ENCODE data around the gene KRT2. TPM values are rescaled to one million over a fixed set of nuclear protein-coding genes. Genes with fewer than 3 reads are reported as not detected.

Gene KRT2
- total and polyA plus RNA-seq, 2 experiments from 2014 or later: not detected

DNA sequence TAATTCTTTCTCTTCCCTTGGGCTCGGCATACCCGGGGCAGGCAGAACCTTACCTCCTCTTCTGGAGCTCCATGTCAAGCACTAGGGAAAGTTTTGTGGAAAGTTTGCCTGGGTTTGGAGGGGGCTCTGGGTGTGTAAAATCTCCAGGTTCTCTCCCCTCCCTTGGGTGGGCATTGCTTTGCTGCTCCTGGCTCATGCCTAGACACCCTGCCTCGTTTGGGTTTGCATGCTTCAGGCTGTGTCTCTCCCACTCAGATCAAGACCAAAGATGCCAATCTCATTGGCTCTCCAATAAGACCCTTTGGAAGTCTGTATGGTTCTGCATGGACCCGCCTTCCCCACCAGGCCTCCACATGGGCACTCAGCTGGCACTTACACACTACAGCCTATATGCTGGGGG, 6.2 kb upstream of the KRT2 start:
- no peaks in the 10 kb centered on the region for H3K9me3 ChIP-seq (ENCODE audit: low read depth)
- no peaks in the 10 kb centered on the region for H3K36me3 ChIP-seq (replicated peaks; ENCODE audit: insufficient read depth, low read depth)
- no peak for DNase-seq (ENCODE audit: low spot score)
- H3K4me2 ChIP-seq: no peak overlapping the region
- H3K9me2 ChIP-seq (replicated peaks; ENCODE audit: insufficient read depth): no peaks in the 10 kb centered on the region
- no peaks in the 10 kb centered on the region for H3K4me1 ChIP-seq (ENCODE audit: insufficient read depth)
- H4K20me1 ChIP-seq (ENCODE audit: insufficient read depth, poor library complexity, severe bottlenecking): no peaks in the 10 kb centered on the region
- H3K27me3 ChIP-seq: peaks cover 27% of the 10 kb centered on the region
- TF ChIP-seq, protein P1, sequence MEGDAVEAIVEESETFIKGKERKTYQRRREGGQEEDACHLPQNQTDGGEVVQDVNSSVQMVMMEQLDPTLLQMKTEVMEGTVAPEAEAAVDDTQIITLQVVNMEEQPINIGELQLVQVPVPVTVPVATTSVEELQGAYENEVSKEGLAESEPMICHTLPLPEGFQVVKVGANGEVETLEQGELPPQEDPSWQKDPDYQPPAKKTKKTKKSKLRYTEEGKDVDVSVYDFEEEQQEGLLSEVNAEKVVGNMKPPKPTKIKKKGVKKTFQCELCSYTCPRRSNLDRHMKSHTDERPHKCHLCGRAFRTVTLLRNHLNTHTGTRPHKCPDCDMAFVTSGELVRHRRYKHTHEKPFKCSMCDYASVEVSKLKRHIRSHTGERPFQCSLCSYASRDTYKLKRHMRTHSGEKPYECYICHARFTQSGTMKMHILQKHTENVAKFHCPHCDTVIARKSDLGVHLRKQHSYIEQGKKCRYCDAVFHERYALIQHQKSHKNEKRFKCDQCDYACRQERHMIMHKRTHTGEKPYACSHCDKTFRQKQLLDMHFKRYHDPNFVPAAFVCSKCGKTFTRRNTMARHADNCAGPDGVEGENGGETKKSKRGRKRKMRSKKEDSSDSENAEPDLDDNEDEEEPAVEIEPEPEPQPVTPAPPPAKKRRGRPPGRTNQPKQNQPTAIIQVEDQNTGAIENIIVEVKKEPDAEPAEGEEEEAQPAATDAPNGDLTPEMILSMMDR (IDR thresholded peaks at IDR 0.05; ENCODE audit: poor library complexity): no peak
- TF ChIP-seq EZH2phosphoT487 (IDR thresholded peaks at IDR 0.05; ENCODE audit: low read depth, severe bottlenecking, unreplicated experiment) (no peak), EZH2 (IDR thresholded peaks at IDR 0.05; ENCODE audit: borderline replicate concordance) (no peak)
- no peak overlapping the region for H3K27ac ChIP-seq
- no peaks in the 10 kb centered on the region for H3K79me2 ChIP-seq
- no peak overlapping the region for H3K4me3 ChIP-seq
- 89% methylated on average over 4 of the region's 4 CpGs for WGBS (ENCODE audit: low lambda C conversion rate, missing lambda C conversion rate)
- no peak overlapping the region for H2AFZ ChIP-seq

DNA sequence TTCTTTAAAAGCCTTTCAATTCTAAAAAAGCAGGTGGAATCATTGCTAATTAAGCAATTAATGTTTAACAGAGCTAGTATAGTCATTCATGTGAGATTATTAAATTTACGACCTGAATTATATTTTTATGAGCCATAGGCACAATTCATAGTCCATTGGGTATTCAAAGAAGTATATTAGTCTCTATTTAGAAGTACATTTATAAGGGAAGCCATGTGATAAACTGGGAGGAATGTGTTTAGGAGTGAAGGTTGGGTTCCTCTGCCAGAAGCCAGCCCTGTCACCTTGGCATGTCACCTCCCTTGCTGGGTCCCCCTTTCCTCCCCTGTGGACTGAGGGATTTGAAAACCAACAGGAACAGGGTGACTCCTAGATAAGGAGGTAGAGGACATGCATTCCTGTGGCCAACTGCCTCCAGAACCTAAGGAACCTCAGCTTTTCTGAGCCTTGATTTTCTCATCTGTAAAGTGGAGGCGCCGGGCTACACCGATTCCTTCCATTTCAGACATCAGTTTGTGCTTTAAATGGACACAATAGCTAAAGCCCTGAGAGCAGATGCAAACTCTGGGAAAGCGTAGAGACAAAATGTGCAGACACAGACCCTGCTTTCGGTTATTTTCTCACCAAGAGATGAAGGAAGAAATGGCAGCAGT, 5.4 kb upstream of the KRT2 start:
- peaks cover 27% of the 10 kb centered on the region for H3K27me3 ChIP-seq
- H3K4me2 ChIP-seq: no peak overlapping the region
- TF ChIP-seq EZH2 (IDR thresholded peaks at IDR 0.05; ENCODE audit: borderline replicate concordance): no peak
- TF ChIP-seq, protein P1 (IDR thresholded peaks at IDR 0.05; ENCODE audit: poor library complexity): no peak
- TF ChIP-seq EZH2phosphoT487 (IDR thresholded peaks at IDR 0.05; ENCODE audit: low read depth, severe bottlenecking, unreplicated experiment): no peak
- H3K4me1 ChIP-seq (ENCODE audit: insufficient read depth): no peaks in the 10 kb centered on the region
- H2AFZ ChIP-seq: no peak overlapping the region
- no peak overlapping the region for H3K4me3 ChIP-seq
- no peak overlapping the region for H3K27ac ChIP-seq
- no peaks in the 10 kb centered on the region for H3K79me2 ChIP-seq
- no peaks in the 10 kb centered on the region for H3K36me3 ChIP-seq (replicated peaks; ENCODE audit: insufficient read depth, low read depth)
- no peak for DNase-seq (ENCODE audit: low spot score)
- H4K20me1 ChIP-seq (ENCODE audit: insufficient read depth, poor library complexity, severe bottlenecking): no peaks in the 10 kb centered on the region
- H3K9me3 ChIP-seq (ENCODE audit: low read depth): no peaks in the 10 kb centered on the region
- WGBS (ENCODE audit: low lambda C conversion rate, missing lambda C conversion rate): 93% methylated on average over 6 of the region's 6 CpGs
- no peaks in the 10 kb centered on the region for H3K9me2 ChIP-seq (replicated peaks; ENCODE audit: insufficient read depth)

- H3K9me3 ChIP-seq (ENCODE audit: low read depth): no peaks in the 10 kb centered on the region
- no peaks in the 10 kb centered on the region for H4K20me1 ChIP-seq (ENCODE audit: insufficient read depth, poor library complexity, severe bottlenecking)
- H3K79me2 ChIP-seq: no peaks in the 10 kb centered on the region
- no peak overlapping the region for H3K4me2 ChIP-seq
- H2AFZ ChIP-seq: no peak overlapping the region
- DNase-seq (ENCODE audit: low spot score): no peak
- H3K4me3 ChIP-seq: no peak overlapping the region
- 86% methylated on average over 4 of the region's 4 CpGs for WGBS (ENCODE audit: low lambda C conversion rate, missing lambda C conversion rate)
- no peaks in the 10 kb centered on the region for H3K9me2 ChIP-seq (replicated peaks; ENCODE audit: insufficient read depth)
- H3K4me1 ChIP-seq (ENCODE audit: insufficient read depth): no peaks in the 10 kb centered on the region
- peaks cover 27% of the 10 kb centered on the region for H3K27me3 ChIP-seq
- TF ChIP-seq EZH2 (IDR thresholded peaks at IDR 0.05; ENCODE audit: borderline replicate concordance): no peak
- no peaks in the 10 kb centered on the region for H3K36me3 ChIP-seq (replicated peaks; ENCODE audit: insufficient read depth, low read depth)
- H3K27ac ChIP-seq: no peak overlapping the region
Measured at GRCh38 chr12:52656616-52657015, 4.6 kb upstream of the KRT2 start.

DNA sequence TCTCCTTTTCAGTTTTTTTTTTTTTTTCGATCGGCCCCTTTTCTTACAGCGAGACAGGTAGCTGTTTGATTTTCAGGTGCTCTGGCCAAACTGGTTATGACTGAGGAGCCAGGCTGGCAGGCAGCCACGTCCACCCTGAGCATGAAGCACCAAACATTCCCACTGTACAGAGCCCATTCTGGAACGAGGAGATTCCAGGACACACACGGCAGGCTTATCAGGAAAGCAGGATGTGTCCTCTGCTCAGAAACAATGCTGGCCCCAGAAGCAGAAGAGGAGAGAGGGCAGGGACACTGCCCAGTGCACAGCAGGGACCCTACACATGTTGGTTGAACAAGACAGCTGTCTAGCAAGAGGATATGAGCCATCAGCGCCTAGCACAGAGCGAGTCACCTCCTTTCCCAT, 3.7 kb upstream of the KRT2 start:
- TF ChIP-seq EZH2phosphoT487 (IDR thresholded peaks at IDR 0.05; ENCODE audit: low read depth, severe bottlenecking, unreplicated experiment) (no peak), EZH2 (IDR thresholded peaks at IDR 0.05; ENCODE audit: borderline replicate concordance) (no peak)
- TF ChIP-seq, protein P1 (IDR thresholded peaks at IDR 0.05; ENCODE audit: poor library complexity): no peak
- Histone ChIP-seq H4K20me1 (ENCODE audit: insufficient read depth, poor library complexity, severe bottlenecking) (no peaks in the 10 kb centered on the region), H3K4me2 (no peak overlapping the region), H3K27ac (no peak overlapping the region), H3K9me2 (replicated peaks; ENCODE audit: insufficient read depth) (no peaks in the 10 kb centered on the region), H3K27me3 (peaks cover 27% of the 10 kb centered on the region), H3K9me3 (ENCODE audit: low read depth) (no peaks in the 10 kb centered on the region), H3K4me1 (ENCODE audit: insufficient read depth) (no peaks in the 10 kb centered on the region), H3K36me3 (replicated peaks; ENCODE audit: insufficient read depth, low read depth) (no peaks in the 10 kb centered on the region), H3K79me2 (no peaks in the 10 kb centered on the region), H3K4me3 (no peak overlapping the region), H2AFZ (no peak overlapping the region)
- 64% methylated on average over 8 of the region's 8 CpGs for WGBS (ENCODE audit: low lambda C conversion rate, missing lambda C conversion rate)
- no peak for DNase-seq (ENCODE audit: low spot score)

All from hepatocyte (in vitro differentiated cells).